ENCODE measurements around the gene OR11H1. TPM values are rescaled to one million over a fixed set of nuclear protein-coding genes. Genes with fewer than 3 reads are reported as not detected.
"Not testable (repeated sequence)": the region's sequence is repeated elsewhere in the genome, so short reads cannot be mapped to it uniquely, and the experiment has no call there.

OR11H1 gene
- total RNA-seq = not detected

- not testable (repeated sequence) for H3K4me3 ChIP-seq; H3K9me3 ChIP-seq; H3K27ac ChIP-seq; H3K4me1 ChIP-seq; H3K36me3 ChIP-seq; H3K27me3 ChIP-seq; DNase-seq (ENCODE audit: low spot score in 2 of 2)
- no CpG with 5 or more reads among the region's 3 CpGs for WGBS, 2 donors
Measured at GRCh38 chr22:15527892-15528291, at the start of gene OR11H1. TSS of gene OR11H1 (plus strand) at chr22:15528192. CDS start at chr22:15528192, 0 bp downstream.

GRCh38 chr22:15509967-15510366, 18.0 kb upstream of the OR11H1 start:
- not testable (repeated sequence) for H3K4me3 ChIP-seq; H3K27me3 ChIP-seq; H3K4me1 ChIP-seq; H3K27ac ChIP-seq; H3K36me3 ChIP-seq; H3K9me3 ChIP-seq; DNase-seq (ENCODE audit: low spot score in 2 of 2)
- WGBS, 2 donors = no CpG with 5 or more reads among the region's 30 CpGs

- not testable (repeated sequence) for H3K27me3 ChIP-seq; H3K4me1 ChIP-seq; DNase-seq (ENCODE audit: low spot score in 2 of 2); H3K36me3 ChIP-seq; H3K27ac ChIP-seq; H3K4me3 ChIP-seq; H3K9me3 ChIP-seq
- WGBS, 2 donors = 100% methylated on average over 2 of the region's 9 CpGs; no CpG with 5 or more reads in 1 of the 2 donors
Measured at GRCh38 chr22:15515896-15516295, 12.1 kb upstream of the OR11H1 start.

- 70 to 85% methylated on average over 11 to 18 of the region's 31 CpGs for WGBS, 2 donors
- DNase-seq (ENCODE audit: low spot score in 2 of 2); H3K4me1 ChIP-seq; H3K27me3 ChIP-seq; H3K36me3 ChIP-seq; H3K4me3 ChIP-seq; H3K27ac ChIP-seq; H3K9me3 ChIP-seq: not testable (repeated sequence)
Measured at GRCh38 chr22:15553767-15554166, 25.8 kb downstream of the OR11H1 start.

- 86 to 100% methylated on average over 2 to 6 of the region's 10 CpGs for WGBS, 2 donors
- H3K4me1 ChIP-seq; H3K4me3 ChIP-seq; H3K36me3 ChIP-seq; H3K27me3 ChIP-seq; H3K9me3 ChIP-seq; DNase-seq (ENCODE audit: low spot score in 2 of 2); H3K27ac ChIP-seq: not testable (repeated sequence)
Measured at GRCh38 chr22:15563461-15563860, 35.5 kb downstream of the OR11H1 start.

GRCh38 chr22:15565063-15565462, 37.1 kb downstream of the OR11H1 start:
- H3K9me3 ChIP-seq; H3K27me3 ChIP-seq; H3K4me1 ChIP-seq; DNase-seq (ENCODE audit: low spot score in 2 of 2); H3K36me3 ChIP-seq; H3K4me3 ChIP-seq; H3K27ac ChIP-seq: not testable (repeated sequence)

Other genes starting within 250 kb of the OR11H1 start
- gene POTEH, start 161.8 kb downstream of the OR11H1 start, total RNA-seq = not detected

Measured in tibial nerve (tissue), 4 donors.